NCI-H187 (cell line): Measurements from ENCODE around the gene PTPMT1.
"Not testable (repeated sequence)": the region's sequence is repeated elsewhere in the genome, so short reads cannot be mapped to it uniquely, and the experiment has no call there.

Source experiments
- DNase-seq, 2 experiments: peaks; one replicate each; lab custom pipeline; 2025; lab: John Stamatoyannopoulos, UW

Gene PTPMT1

GRCh38 chr11:47546274-47546673, 19.1 kb upstream of the PTPMT1 start:
- DNase-seq: not testable (repeated sequence)

GRCh38 chr11:47550288-47551047, 14.9 kb upstream of the PTPMT1 start:
- no peak for DNase-seq

- DNase-seq: no peak
These were observed 14.3 kb upstream of the PTPMT1 start for GRCh38 chr11:47551086-47551485.

GRCh38 chr11:47552056-47552565, 13.3 kb upstream of the PTPMT1 start:
- no peak for DNase-seq

- peak; percentile 92 to 93 for DNase-seq
These were observed 12.6 kb upstream of the PTPMT1 start, which contains the start of gene CELF1 for GRCh38 chr11:47552566-47553405. CELF1 (minus strand) TSS chr11:47553132; CDS start chr11:47499523, 53,609 bp downstream.

GRCh38 chr11:47553406-47553743, 12.0 kb upstream of the PTPMT1 start:
- peak in 1 of 2 experiments; percentile 92 for DNase-seq

GRCh38 chr11:47557004-47557403, 8.4 kb upstream of the PTPMT1 start:
- not testable (repeated sequence) for DNase-seq

- DNase-seq: no peak
These were observed 6.7 kb upstream of the PTPMT1 start for GRCh38 chr11:47558695-47559094.

GRCh38 chr11:47560426-47560825, 5.0 kb upstream of the PTPMT1 start:
- no peak for DNase-seq

GRCh38 chr11:47562393-47562792, 3.0 kb upstream of the PTPMT1 start:
- not testable (repeated sequence) for DNase-seq

- not testable (repeated sequence) for DNase-seq
These were observed 1.0 kb upstream of the PTPMT1 start for GRCh38 chr11:47564366-47564765.

- DNase-seq: no peak
These were observed 463 bp upstream of the PTPMT1 start for GRCh38 chr11:47564933-47565339.

- no peak for DNase-seq
These were observed 825 bp downstream of the PTPMT1 start for GRCh38 chr11:47566149-47566698.

- no peak for DNase-seq
These were observed 4.2 kb downstream of the PTPMT1 start for GRCh38 chr11:47569646-47570045.

GRCh38 chr11:47570651-47571356, 5.4 kb downstream of the PTPMT1 start:
- DNase-seq: no peak

- no peak for DNase-seq
These were observed 5.9 kb downstream of the PTPMT1 start for GRCh38 chr11:47571357-47571729.

GRCh38 chr11:47571895-47572294, 6.5 kb downstream of the PTPMT1 start:
- no peak for DNase-seq

GRCh38 chr11:47572715-47573255, 7.4 kb downstream of the PTPMT1 start:
- DNase-seq: no peak

- DNase-seq: no peak
These were observed 7.9 kb downstream of the PTPMT1 start for GRCh38 chr11:47573321-47573720.

GRCh38 chr11:47577460-47578041, 12.2 kb downstream of the PTPMT1 start:
- no peak for DNase-seq
